Ascending aorta (tissue), 2 donors: ENCODE results near the gene TMEM161B. TPM values are rescaled to one million over a fixed set of nuclear protein-coding genes. Genes with fewer than 3 reads are reported as not detected.

Experiments used
- DNase-seq, 2 donors: peaks; one replicate each; pipeline ENCODE4 v3.0.0-alpha.2; 2019; ENCODE audit warnings: low spot score in 2 of 2
- H3K27ac ChIP-seq, 2 donors: fragments of 200-600 bp; sonication (generic); one replicate each; pipeline ENCODE4 v1.5.1; 2016 to 2017; ENCODE audit warnings: mild to moderate bottlenecking in 1 of 2
- H3K27me3 ChIP-seq: fragments of 200-600 bp; sonication (generic); one replicate; pipeline ENCODE4 v1.5.1; 2017
- H3K36me3 ChIP-seq, 2 donors: fragments of 200-600 bp; sonication (generic); one replicate each; pipeline ENCODE4 v1.5.1; 2016
- H3K4me1 ChIP-seq, 2 donors: fragments of 200-600 bp; sonication (generic); one replicate each; pipeline ENCODE4 v1.5.1; 2016 to 2017; ENCODE audit warnings: mild to moderate bottlenecking in 1 of 2
- H3K4me3 ChIP-seq, 2 donors: fragments of 200-600 bp; sonication (generic); one replicate each; pipeline ENCODE4 v1.5.1; 2016 to 2017; ENCODE audit warnings: mild to moderate bottlenecking in 1 of 2
- H3K9me3 ChIP-seq, 2 donors: fragments of 200-600 bp; sonication (generic); one replicate each; pipeline ENCODE4 v1.5.1; 2016
- intact Hi-C: fragments of 100-400 bp; cut with DNase I; formaldehyde crosslinking; loops from one replicate; pipeline ENCODE4 v1.15.1; 2023
- total RNA-seq: library from RNA; depleted of rRNA; stranded (reverse); fragments of >200 nt; gene quantifications from one replicate; pipeline ENCODE4 v1.1.0, GENCODE V29; 2016
- TF ChIP-seq, protein P1 (sequence below), 3 experiments: fragments of 200-600 bp in 2 of 3; fragments of 450-650 bp in 1 of 3; sonication (generic) in 2 of 3; IDR thresholded peaks; one replicate each; pipeline ENCODE4 v1.5.1; 2016 to 2019; ENCODE audit warnings: antibody characterized with exemption in 3 of 3, mild to moderate bottlenecking in 1 of 3, moderate library complexity in 1 of 3

Gene TMEM161B
- total RNA-seq, 1 donor from 2014 or later, result 3.7 TPM

DNA sequence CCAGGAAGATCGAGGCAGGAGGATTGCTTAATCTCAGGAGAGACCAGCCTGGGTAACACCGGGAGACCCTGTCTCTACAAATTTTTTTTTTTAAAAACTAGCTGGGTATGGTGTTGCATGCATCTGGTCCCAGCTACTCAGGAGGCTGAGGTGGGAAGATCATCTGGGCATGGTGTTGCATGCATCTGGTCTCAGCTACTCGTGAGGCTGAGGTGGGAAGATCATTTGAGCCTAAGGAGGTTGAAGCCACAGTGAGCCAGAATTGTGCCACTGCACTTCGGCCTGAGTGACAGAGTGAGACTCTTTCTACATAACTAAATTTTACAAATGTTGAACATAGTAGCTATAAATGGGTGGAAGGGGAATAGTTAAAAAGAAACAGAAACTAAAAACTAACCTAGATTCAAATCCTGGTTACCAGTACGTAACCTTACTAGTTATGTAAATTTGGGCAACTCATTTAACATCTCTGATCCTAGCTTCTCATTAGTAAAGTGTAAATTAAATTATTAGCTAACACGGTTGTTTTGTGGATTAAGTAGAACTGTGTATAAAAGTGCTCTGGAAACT is 41.7 kb downstream of the TMEM161B start:
- TF ChIP-seq, protein P1, sequence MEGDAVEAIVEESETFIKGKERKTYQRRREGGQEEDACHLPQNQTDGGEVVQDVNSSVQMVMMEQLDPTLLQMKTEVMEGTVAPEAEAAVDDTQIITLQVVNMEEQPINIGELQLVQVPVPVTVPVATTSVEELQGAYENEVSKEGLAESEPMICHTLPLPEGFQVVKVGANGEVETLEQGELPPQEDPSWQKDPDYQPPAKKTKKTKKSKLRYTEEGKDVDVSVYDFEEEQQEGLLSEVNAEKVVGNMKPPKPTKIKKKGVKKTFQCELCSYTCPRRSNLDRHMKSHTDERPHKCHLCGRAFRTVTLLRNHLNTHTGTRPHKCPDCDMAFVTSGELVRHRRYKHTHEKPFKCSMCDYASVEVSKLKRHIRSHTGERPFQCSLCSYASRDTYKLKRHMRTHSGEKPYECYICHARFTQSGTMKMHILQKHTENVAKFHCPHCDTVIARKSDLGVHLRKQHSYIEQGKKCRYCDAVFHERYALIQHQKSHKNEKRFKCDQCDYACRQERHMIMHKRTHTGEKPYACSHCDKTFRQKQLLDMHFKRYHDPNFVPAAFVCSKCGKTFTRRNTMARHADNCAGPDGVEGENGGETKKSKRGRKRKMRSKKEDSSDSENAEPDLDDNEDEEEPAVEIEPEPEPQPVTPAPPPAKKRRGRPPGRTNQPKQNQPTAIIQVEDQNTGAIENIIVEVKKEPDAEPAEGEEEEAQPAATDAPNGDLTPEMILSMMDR (IDR thresholded peaks at IDR 0.05), result no peak
- no peak for DNase-seq
- Histone ChIP-seq H3K9me3 (no peaks in the 10 kb centered on the region), H3K27me3 (no peaks in the 10 kb centered on the region), H3K4me1 (no peaks in the 10 kb centered on the region), H3K27ac (no peak overlapping the region), H3K4me3 (no peak overlapping the region), H3K36me3 (peaks cover 0 to 17% of the 10 kb centered on the region in 2 donors)
- intact Hi-C loops, result no loop called here

DNA sequence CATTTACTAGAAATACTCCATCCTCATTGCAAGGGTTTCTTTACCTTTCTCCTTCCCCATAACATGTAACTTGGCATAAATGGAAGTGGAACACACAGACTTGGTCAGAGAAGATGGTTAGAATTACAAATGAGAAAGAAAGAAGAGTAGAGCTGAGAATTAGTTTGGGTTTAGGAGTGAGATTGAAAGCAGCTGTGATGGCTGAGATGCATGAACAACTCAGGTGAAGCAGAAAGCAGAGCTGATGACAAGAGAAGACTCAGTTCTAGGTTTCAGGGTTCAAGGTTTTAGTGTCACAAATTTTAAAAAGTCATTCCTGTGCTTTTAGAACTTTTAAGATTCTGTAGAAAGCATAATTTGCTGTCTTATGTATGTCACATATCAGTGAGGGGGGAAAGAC is 54.0 kb downstream of the TMEM161B start:
- intact Hi-C loops, result no loop called here
- DNase-seq, result no peak
- no peaks in the 10 kb centered on the region for H3K4me1 ChIP-seq
- H3K27ac ChIP-seq, result no peak overlapping the region
- TF ChIP-seq, protein P1 (IDR thresholded peaks at IDR 0.05), result no peak
- no peaks in the 10 kb centered on the region for H3K27me3 ChIP-seq
- no peak overlapping the region for H3K4me3 ChIP-seq
- peaks cover 15 to 33% of the 10 kb centered on the region in 2 donors for H3K36me3 ChIP-seq
- no peaks in the 10 kb centered on the region for H3K9me3 ChIP-seq

DNA sequence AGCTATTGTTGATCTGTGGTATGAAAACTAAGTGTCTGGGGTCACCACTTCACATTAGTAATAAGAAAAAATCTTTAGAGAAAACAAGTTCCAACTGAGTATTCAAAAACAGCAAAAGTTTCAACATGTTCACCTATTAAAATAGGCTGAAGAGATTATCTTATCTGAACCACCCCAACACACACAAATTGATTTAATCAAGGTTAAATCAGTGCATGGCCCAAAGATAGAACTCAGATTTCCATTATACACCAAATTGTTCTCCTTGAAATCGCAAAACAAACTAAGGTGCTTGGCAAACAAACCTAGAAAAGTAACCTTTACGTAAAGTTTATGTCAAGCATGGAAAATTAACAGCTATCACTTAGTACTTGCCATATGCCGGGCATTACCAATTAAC is 61.1 kb downstream of the TMEM161B start:
- no peak for DNase-seq
- H3K4me1 ChIP-seq, result no peaks in the 10 kb centered on the region
- TF ChIP-seq, protein P1 (IDR thresholded peaks at IDR 0.05), result no peak
- H3K9me3 ChIP-seq, result no peaks in the 10 kb centered on the region
- H3K27me3 ChIP-seq, result no peaks in the 10 kb centered on the region
- no peak overlapping the region for H3K4me3 ChIP-seq
- H3K36me3 ChIP-seq, result peaks cover 0 to 12% of the 10 kb centered on the region in 2 donors
- intact Hi-C loops, result no loop called here
- H3K27ac ChIP-seq, result no peak overlapping the region

DNA sequence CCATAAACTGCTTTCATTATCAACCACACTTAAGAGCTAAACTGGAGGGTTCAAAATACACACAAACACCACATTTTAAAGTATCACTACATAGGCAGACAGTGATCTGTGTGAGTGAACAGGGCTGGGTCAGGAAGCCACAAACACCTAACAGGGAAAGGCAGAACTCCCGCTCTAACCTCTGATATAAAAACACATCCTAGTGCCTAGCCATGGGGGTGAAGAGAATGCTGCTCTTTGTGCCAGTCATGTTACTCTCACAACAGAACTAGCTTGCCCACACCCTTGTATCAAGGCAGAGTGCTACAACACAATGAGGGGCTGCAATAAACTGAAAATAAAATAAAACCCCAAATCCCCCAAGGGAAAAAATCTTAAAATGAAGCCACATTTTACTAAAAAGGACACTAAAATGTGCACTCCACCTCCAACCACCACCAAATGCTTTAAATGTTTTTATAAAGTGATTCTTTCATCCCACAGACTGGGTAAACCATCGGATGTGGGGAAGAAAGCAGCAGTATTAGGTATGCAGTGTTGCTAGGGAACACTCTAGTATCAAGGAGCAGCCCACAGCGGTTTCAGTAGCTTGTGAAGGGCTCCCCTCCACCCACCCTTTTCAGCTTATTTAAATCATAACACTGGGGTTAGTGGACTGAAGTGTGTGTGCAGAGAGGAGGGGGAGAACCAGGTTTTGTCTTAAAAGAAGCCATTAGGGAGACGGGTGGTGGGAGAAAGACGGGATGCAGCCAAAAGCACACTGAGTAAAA is 64.5 kb downstream of the TMEM161B start:
- H3K9me3 ChIP-seq, result no peaks in the 10 kb centered on the region
- no peaks in the 10 kb centered on the region for H3K4me1 ChIP-seq
- TF ChIP-seq, protein P1 (IDR thresholded peaks at IDR 0.05), result no peak
- H3K36me3 ChIP-seq, result peaks cover 0 to 19% of the 10 kb centered on the region in 2 donors
- H3K4me3 ChIP-seq, result no peak overlapping the region
- intact Hi-C loops, result no loop called here
- no peaks in the 10 kb centered on the region for H3K27me3 ChIP-seq
- DNase-seq, result no peak
- no peak overlapping the region for H3K27ac ChIP-seq

DNA sequence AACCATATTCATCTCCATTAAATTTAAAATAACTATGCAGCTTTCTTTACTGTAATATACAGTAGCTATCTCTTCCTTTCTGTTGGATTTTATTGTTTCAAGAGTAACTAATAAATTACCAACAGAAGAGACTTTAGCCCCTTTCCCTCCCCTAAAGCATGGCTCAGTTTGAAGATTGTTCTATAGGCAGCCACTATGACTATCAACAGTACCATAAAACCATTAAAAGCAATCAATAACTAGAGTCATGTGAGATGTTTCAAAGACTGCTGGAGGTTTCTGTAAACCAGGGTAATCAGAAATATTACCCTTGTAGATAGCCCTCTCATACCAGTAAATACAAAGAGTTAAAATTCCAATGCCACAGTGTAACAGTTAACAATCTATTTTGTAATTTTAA is 73.0 kb downstream of the TMEM161B start:
- intact Hi-C loops, result no loop called here
- Histone ChIP-seq H3K27ac (no peak overlapping the region), H3K27me3 (no peaks in the 10 kb centered on the region), H3K36me3 (peaks cover 0 to 38% of the 10 kb centered on the region in 2 donors), H3K4me1 (no peaks in the 10 kb centered on the region), H3K4me3 (no peak overlapping the region), H3K9me3 (peaks cover 0 to under 1% of the 10 kb centered on the region in 2 donors)
- no peak for DNase-seq
- TF ChIP-seq, protein P1 (IDR thresholded peaks at IDR 0.05), result no peak
